GM19025 (cell line): Measurements from ENCODE around the gene LCE3B.

Experiments
- ATAC-seq: cut with Tn5 transposase; IDR thresholded peaks from one replicate; pipeline ENCODE4 v1.9.1; 2021; ENCODE audit warnings: mild to moderate bottlenecking, low read depth, moderate library complexity; ENCODE audit not compliant: unreplicated experiment

LCE3B gene

DNA sequence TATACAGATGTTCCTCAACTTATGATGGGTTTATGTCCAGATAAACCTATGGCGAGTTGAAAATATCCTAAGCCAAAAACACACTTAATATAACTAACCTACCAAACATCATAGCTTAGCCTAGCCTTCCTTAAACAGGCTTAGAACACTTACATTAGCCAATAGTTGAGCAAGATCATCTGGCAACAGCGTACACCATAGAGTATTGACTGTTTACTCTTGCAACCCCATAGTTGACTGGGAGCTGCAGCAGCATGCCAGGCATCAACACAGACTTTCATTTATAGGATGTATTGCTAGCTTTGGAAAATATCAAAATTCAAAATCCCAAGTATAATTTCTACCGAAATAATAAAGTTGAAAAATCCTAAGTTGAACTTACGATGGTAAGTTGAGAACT lies 44.1 kb downstream of the LCE3B start:
- ATAC-seq, result no peak

DNA sequence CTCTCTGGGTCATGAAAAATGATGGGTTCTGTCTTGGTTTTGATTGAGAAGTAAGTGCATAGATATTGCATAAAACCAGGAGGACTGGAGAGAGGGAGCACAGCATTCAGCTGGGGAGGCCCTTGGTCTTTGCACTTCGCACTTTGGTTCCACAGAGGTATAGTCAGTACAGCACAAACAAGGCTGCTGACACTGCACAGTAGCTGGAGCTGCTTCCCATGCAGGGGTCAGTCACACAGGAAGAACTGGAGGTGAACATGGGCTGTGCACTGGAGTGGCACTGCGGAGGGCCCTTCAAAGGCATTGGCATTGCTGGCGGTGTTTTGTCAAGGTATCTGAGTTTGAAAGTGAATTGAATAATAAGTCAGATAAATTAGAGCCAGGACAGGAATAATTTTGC lies 45.0 kb downstream of the LCE3B start:
- ATAC-seq, result no peak

GRCh38 chr1:152663098-152663497 lies 49.5 kb downstream of the LCE3B start, which contains the start of gene LCE2D:
Gene LCE2D, plus strand, starts transcription at chr1:152663380. Its CDS starts 726 bp downstream, at chr1:152664106.
- no peak for ATAC-seq
